CMK (cell line): ENCODE measurements around the gene NBPF1.
"Not testable (repeated sequence)": the region's sequence is repeated elsewhere in the genome, so short reads cannot be mapped to it uniquely, and the experiment has no call there.

Experiments
- DNase-seq: peaks from one replicate; pipeline ENCODE4 v3.0.0-alpha.2; 2010; ENCODE audit warnings: low read depth

Gene NBPF1

GRCh38 chr1:16512624-16513411 lies 100.5 kb downstream of the NBPF1 start:
- DNase-seq = not testable (repeated sequence)
